Thyroid gland (tissue), 4 donors: ENCODE measurements around the gene ITGA11.

Source experiments
- CTCF ChIP-seq, 6 experiments: fragments of 200-600 bp in 3 of 6; fragments of 450-650 bp in 3 of 6; sonication (generic) in 3 of 6; IDR thresholded peaks; one replicate each; pipeline ENCODE4 v1.5.1; 2016 to 2019; ENCODE audit warnings: antibody characterized with exemption in 6 of 6, mild to moderate bottlenecking in 2 of 6, inconsistent platforms in 1 of 6, moderate library complexity in 1 of 6
- POLR2A ChIP-seq, 2 donors: fragments of 450-650 bp; IDR thresholded peaks; one replicate each; pipeline ENCODE4 v1.6.1; 2017; ENCODE audit warnings: antibody characterized with exemption in 2 of 2, mild to moderate bottlenecking in 2 of 2, moderate library complexity in 1 of 2

GRCh38 chr15:68371851-68372250, 60.1 kb downstream of the ITGA11 start:
- TF ChIP-seq CTCF (IDR thresholded peaks at IDR 0.05): no peak
- TF ChIP-seq POLR2A (IDR thresholded peaks at IDR 0.05): no peak
